Activated CD8-positive, alpha-beta memory T cell treated with anti-CD3 and anti-CD28 coated beads, Interleukin-2, amount 10 ng/mL, durations not matched to agents 7 days and 5 days (primary cell): ENCODE results near the gene DUS2. TPM values are rescaled to one million over a fixed set of nuclear protein-coding genes. Genes with fewer than 3 reads are reported as not detected.
"Not testable (repeated sequence)": the region's sequence is repeated elsewhere in the genome, so short reads cannot be mapped to it uniquely, and the experiment has no call there.

Source experiments
- ATAC-seq: fragments of 150-1000 bp; cut with Tn5 transposase; one replicate; pipeline ENCODE4 v1.10.0; 2021; ENCODE audit warnings: moderate library complexity
- CTCF ChIA-PET: fragments of 350-600 bp; sonication (Branson Sonifier 250); formaldehyde crosslinking; loops from one replicate; lab custom pipeline; 2021; ENCODE audit warnings: antibody characterized with exemption; lab: Charles Lee
- DNase-seq: peaks from one replicate; pipeline ENCODE4 v3.0.0-alpha.2; 2020
- H3K27ac Mint-ChIP-seq: one replicate; pipeline ENCODE4 v1.8.0; 2021; ENCODE audit warnings: mild to moderate bottlenecking, mixed read lengths
- H3K27me3 Mint-ChIP-seq: one replicate; pipeline ENCODE4 v1.8.0; 2021; ENCODE audit warnings: mixed read lengths
- H3K36me3 Mint-ChIP-seq: one replicate; pipeline ENCODE4 v1.8.0; 2021; ENCODE audit warnings: mild to moderate bottlenecking, mixed read lengths
- H3K4me1 Mint-ChIP-seq: one replicate; pipeline ENCODE4 v1.8.0; 2021; ENCODE audit warnings: mixed read lengths
- H3K4me3 Mint-ChIP-seq: one replicate; pipeline ENCODE4 v1.8.0; 2021; ENCODE audit warnings: mild to moderate bottlenecking, moderate library complexity, mixed read lengths
- H3K9me3 Mint-ChIP-seq: one replicate; pipeline ENCODE4 v1.8.0; 2022; ENCODE audit warnings: low read depth, mixed read lengths
- total RNA-seq, 2 experiments: library from RNA; stranded (reverse); gene quantifications; one replicate each; pipeline ENCODE4 v1.2.3, GENCODE V29; 2021

The DUS2 gene
- total RNA-seq, 2 experiments from 2014 or later, result 28.4 to 32.0 TPM

DNA sequence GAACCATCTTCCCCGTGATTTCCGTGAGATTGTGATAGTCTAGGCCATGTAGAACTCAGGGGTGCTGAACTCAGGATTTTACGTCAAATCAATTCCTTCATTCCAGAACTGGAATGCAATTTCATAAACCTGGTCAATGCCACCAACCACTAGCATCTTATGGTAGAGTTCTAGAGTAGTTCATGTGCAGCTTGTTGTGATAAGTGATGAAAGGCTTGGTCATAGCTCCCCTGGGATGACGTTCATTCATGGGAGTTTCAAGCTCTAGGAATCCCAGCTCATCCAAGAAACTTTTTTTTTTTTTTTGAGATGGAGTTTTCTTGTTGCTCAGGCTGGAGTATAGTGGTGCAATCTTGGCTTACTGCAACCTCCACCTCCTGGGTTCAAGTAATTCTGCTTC lies 20.1 kb upstream of the DUS2 start:
- Mint-ChIP-seq H3K27ac (no peak overlapping the region), H3K27me3 (no peaks in the 10 kb centered on the region), H3K36me3 (no peaks in the 10 kb centered on the region), H3K9me3 (no peaks in the 10 kb centered on the region), H3K4me1 (peaks cover 38% of the 10 kb centered on the region), H3K4me3 (no peak overlapping the region)
- ATAC-seq (no peak), DNase-seq (no peak)
- CTCF ChIA-PET, result interaction anchor here (1.2 to 1.7 kb wide), 3 partner anchors 9 to 38 kb away, joined by 5 to 7 read pairs (median 5); partner anchors contain the start of genes DDX28 and DUS2

DNA sequence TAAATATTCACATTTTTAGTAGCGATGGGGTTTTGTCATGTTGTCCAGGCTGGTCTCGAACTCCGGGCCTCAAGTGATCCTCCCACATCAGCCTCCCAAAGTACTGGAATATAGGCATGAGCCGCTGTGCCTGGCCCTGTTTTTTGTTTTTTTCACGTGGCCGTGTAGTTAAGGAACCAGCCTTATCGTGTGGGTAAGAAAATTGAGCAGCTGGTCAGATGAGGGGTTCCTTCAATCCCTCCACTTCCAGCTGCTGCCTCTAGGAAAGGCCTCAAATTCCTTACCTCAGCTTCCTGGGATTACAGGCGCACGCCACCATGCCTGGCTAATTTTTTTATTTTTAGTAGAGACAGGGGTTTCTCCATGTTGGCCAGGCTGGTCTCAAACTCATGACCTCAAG lies 17.9 kb upstream of the DUS2 start:
- no peaks in the 10 kb centered on the region for H3K36me3 Mint-ChIP-seq
- no peak overlapping the region for H3K4me3 Mint-ChIP-seq
- H3K27ac Mint-ChIP-seq, result peak overlapping the region; percentile 90
- H3K27me3 Mint-ChIP-seq, result no peaks in the 10 kb centered on the region
- DNase-seq (no peak), ATAC-seq (no peak)
- peaks cover 20% of the 10 kb centered on the region for H3K4me1 Mint-ChIP-seq
- CTCF ChIA-PET, result interaction anchor here (0.8 to 1.9 kb wide), 5 partner anchors 18 to 476 kb away, joined by 3 to 12 read pairs (median 3); partner anchors contain the start of genes DDX28 and DUS2
- H3K9me3 Mint-ChIP-seq, result no peaks in the 10 kb centered on the region

DNA sequence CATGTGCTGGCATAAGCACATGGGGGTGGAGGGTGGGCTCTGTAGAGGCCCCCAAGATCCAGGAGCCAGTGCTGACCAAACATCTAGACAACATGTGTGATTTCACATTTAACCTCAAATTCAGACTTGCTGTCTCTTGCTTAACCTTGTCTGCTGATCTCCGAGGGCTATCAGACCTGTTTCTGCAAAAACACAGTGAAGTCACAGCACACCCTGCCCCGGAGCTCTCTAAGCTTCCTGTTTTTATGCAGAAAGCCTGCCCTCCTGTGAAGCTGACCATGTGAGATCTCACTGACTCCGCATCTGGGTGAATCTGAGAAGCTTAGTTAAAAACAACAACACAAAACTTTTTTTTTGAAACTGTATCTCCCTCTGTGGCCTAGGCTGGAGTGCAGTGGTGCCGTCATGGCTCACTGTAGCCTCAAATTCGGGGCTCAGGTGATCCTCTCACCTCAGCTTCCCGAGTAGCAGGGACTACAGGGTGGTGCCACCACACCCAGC lies 17.2 kb upstream of the DUS2 start:
- CTCF ChIA-PET, result interaction anchor here (0.8 to 2.1 kb wide), 7 partner anchors 10 to 477 kb away, joined by 3 to 18 read pairs (median 3); partner anchors contain the start of genes DDX28 and DUS2
- peak; percentile 80 for ATAC-seq
- Mint-ChIP-seq H3K4me3 (no peak overlapping the region), H3K36me3 (no peaks in the 10 kb centered on the region), H3K27me3 (no peaks in the 10 kb centered on the region), H3K9me3 (no peaks in the 10 kb centered on the region), H3K4me1 (peaks cover 14% of the 10 kb centered on the region), H3K27ac (peak overlapping the region; percentile 90)
- DNase-seq, result peak; percentile 55

DNA sequence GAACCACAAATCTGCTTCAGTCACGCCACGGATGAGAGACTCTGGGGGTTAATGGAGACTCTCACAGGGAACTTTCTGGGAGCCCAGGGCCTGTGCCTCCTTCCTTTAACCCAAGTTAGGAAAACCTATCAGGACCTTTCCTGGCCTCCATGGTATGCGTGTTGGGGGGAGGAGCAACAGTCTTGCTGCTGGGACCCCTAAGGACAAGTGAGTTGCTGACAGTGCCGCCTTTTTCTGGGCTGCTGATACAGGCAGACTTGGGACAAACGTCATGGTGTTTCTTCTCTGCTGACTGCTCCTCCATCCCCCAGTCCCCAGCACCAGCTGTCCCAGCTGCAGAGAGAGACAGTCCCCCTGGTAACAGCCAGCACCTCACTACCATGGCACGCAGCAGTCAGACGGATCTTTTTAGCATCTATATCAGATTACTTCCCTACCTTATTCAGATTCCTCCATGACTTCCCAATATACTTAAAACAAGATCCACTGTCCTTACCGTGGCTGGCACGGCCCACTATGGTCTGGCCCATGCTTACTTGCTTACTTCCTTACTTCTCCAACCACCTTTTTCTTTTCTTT lies 13.8 kb upstream of the DUS2 start:
- no peaks in the 10 kb centered on the region for H3K36me3 Mint-ChIP-seq
- H3K27me3 Mint-ChIP-seq, result no peaks in the 10 kb centered on the region
- H3K4me3 Mint-ChIP-seq, result no peak overlapping the region
- DNase-seq, result no peak
- CTCF ChIA-PET, result interaction anchor here (0.9 to 1.5 kb wide), 2 partner anchors 13 to 75 kb away, joined by 3 read pairs; partner anchors contain the start of genes DDX28 and DUS2
- H3K9me3 Mint-ChIP-seq, result no peaks in the 10 kb centered on the region
- H3K4me1 Mint-ChIP-seq, result peaks cover 17% of the 10 kb centered on the region
- no peak overlapping the region for H3K27ac Mint-ChIP-seq
- ATAC-seq, result no peak

DNA sequence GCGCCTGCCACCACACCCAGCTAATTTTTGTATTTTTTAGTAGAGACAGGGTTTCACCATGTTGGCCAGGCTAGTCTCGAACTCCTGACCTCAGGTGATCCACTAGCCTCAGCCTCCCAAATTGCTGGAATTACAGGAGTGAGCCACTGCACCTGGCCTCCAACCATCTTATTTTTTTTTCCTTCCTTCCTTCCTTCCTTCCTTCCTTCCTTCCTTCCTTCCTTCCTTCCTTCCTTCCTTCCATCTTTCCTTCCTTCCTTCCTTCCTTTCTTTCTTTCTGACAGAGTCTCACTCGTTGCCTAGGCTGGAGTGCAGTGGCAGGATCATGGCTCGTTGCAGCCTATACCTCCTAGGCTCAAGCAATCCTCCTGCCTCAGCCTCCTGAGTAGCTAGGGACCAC lies 13.2 kb upstream of the DUS2 start:
- CTCF ChIA-PET, H3K4me3 Mint-ChIP-seq, H3K36me3 Mint-ChIP-seq, H3K27me3 Mint-ChIP-seq, DNase-seq, H3K27ac Mint-ChIP-seq, ATAC-seq, H3K9me3 Mint-ChIP-seq: not testable (repeated sequence)
- H3K4me1 Mint-ChIP-seq, result peaks cover 17% of the 10 kb centered on the region

DNA sequence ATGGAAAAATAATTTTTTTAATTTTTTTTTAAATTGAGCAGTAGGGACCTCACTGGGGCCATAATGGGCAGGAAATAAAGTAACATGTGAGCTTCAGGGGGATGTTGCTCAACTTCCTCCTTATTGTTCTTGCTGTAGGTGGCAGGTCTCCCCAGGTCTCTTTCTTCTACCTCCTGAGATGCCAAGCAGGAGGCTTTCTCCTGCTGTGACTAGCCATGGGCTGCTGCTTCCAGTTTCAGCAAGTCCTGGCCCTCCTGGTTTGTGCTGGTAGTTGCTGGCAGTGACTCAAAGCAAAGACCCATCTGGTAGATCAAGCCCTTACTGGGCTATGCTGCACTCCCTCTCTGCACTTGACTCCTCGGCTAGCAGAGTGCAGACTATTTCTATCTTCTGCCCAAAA lies 9.6 kb upstream of the DUS2 start:
- CTCF ChIA-PET, result interaction anchor here (1.4 kb wide), 1 partner anchor 28 kb away, joined by 5 read pairs; no protein-coding TSS in a partner anchor
- DNase-seq, result no peak
- peak; percentile 27 for ATAC-seq
- Mint-ChIP-seq H3K27me3 (no peaks in the 10 kb centered on the region), H3K4me3 (no peak overlapping the region), H3K4me1 (peaks cover 5% of the 10 kb centered on the region), H3K9me3 (no peaks in the 10 kb centered on the region), H3K27ac (no peak overlapping the region), H3K36me3 (no peaks in the 10 kb centered on the region)

DNA sequence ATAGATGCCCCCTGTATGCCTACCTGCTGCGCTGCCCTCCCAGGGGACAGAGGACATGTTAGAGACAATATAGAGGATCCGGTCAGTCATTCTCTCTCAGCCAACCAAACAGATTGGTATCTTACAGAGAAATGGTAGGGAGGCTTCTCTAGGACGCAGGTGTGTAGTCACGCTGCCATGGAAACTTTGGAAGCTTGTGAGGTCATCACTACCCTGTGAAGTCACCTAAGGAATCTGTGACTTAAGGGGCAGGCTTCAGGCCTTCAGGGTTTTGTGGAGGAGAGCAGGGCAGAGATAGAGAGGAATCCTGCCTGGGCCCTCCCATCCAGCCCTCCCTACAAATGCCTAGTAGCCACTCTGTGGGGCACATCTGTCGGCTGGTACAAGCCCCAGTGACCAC lies 7.4 kb upstream of the DUS2 start, which contains the start of gene DPEP2NB:
Gene DPEP2NB, minus strand, starts transcription at position 231 of the 400 bp plus-strand sequence. Its CDS starts 141 bp downstream, at position 90.
- H3K4me1 Mint-ChIP-seq, result peaks cover 5% of the 10 kb centered on the region
- no peaks in the 10 kb centered on the region for H3K27me3 Mint-ChIP-seq
- CTCF ChIA-PET, result interaction anchor here (0.7 to 1.1 kb wide), 4 partner anchors 12 to 80 kb away, joined by 3 to 5 read pairs (median 3); no protein-coding TSS in a partner anchor
- H3K9me3 Mint-ChIP-seq, result no peaks in the 10 kb centered on the region
- no peaks in the 10 kb centered on the region for H3K36me3 Mint-ChIP-seq
- ATAC-seq (no peak), DNase-seq (no peak)
- H3K4me3 Mint-ChIP-seq, result no peak within 1 kb of the TSS
- H3K27ac Mint-ChIP-seq, result no peak within 1 kb of the TSS

DNA sequence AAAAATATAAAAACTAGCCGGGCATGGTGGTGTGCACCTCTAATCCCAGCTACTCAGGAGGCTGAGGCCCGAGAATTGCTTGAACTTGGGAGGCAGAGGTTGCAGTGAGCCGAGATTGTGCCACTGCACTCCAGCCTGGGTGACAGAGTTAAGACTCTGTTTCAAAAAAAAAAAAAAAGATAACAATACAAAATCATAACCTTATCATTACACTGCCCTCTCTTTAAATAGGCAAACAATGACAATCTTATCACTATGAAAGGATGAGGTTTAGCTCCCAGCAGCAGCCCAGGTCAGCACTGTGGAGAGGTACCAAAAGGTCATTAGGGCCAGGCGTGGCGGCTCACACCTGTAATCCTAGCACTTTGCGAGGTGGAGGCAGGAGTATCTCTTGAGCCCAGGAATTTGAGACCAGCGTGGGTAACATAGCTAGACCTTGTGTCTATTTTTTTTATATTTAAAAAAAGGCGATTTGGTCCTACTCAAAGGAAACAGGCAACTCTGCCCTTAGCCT lies 3.9 kb upstream of the DUS2 start:
- H3K9me3 Mint-ChIP-seq, result no peaks in the 10 kb centered on the region
- CTCF ChIA-PET, result no interaction called here

DNA sequence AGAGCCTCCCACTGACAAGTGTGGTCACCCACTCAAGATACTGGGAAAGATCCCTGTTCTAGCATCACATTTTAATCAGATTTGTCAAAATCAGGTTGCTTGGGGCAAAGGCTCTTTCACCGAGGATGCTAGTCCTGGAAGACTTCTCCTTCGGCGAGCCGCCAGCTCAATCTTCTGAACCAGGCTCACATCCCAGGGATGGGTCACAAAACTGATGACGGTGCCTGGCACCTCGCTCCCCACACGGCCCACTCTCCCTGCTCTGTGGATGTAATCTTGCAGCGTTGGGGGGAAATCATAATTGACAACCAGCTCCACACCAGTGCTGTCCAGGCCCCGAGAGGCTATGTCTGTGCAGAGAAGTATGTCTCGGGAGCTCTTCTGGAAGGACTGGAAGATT lies 1.6 kb upstream of the DUS2 start:
- no peak overlapping the region for H3K27ac Mint-ChIP-seq
- ATAC-seq, result no peak
- CTCF ChIA-PET, result interaction anchor here (0.8 to 4.1 kb wide), 7 partner anchors 13 to 205 kb away, joined by 3 to 20 read pairs (median 4); no protein-coding TSS in a partner anchor

More for the DNA sequence above, 3.9 kb upstream of the DUS2 start:
- Mint-ChIP-seq H3K27me3 (no peaks in the 10 kb centered on the region), H3K4me3 (no peak overlapping the region), H3K36me3 (peaks cover 13% of the 10 kb centered on the region), H3K27ac (no peak overlapping the region), H3K4me1 (peaks cover 25% of the 10 kb centered on the region)
- DNase-seq, result no peak
- ATAC-seq, result no peak

DNA sequence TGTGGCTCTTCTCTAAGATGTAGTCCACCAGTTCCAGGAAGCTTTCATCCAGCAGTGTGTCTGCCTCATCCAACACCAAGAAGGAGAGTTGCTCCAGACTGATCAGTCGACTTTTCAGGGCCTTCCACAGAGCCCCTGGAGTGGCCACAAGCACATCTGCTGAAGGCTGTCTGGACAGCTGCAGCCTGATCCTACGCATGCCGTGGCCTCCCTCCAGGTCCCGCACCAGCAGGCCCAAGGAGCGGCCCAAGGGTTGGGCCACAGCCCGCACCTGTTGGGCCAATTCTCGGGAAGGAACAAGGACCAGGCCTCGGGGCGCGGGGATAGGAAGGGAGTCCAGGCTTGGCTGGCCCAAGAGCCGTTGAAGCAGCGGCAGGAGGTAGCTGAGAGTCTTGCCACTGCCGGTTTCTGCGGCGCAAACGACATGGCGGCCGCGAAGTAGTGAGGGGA lies 781 bp upstream of the DUS2 start:
- Mint-ChIP-seq H3K27ac (peak overlapping the region; percentile 91), H3K9me3 (no peaks in the 10 kb centered on the region), H3K4me1 (peaks cover 36% of the 10 kb centered on the region), H3K4me3 (peak overlapping the region; percentile 93), H3K27me3 (no peaks in the 10 kb centered on the region), H3K36me3 (peaks cover 21% of the 10 kb centered on the region)
- peak; percentile 3 for ATAC-seq
- no peak for DNase-seq
- CTCF ChIA-PET, result interaction anchor here (0.5 to 4.1 kb wide), 12 partner anchors 14 to 1508 kb away, joined by 3 to 20 read pairs (median 4); partner anchors contain the start of gene DPEP3

More for the DNA sequence above, 1.6 kb upstream of the DUS2 start:
- DNase-seq, result no peak
- Mint-ChIP-seq H3K9me3 (no peaks in the 10 kb centered on the region), H3K27me3 (no peaks in the 10 kb centered on the region), H3K4me3 (peak overlapping the region; percentile 93), H3K4me1 (peaks cover 36% of the 10 kb centered on the region), H3K36me3 (peaks cover 17% of the 10 kb centered on the region)

DNA sequence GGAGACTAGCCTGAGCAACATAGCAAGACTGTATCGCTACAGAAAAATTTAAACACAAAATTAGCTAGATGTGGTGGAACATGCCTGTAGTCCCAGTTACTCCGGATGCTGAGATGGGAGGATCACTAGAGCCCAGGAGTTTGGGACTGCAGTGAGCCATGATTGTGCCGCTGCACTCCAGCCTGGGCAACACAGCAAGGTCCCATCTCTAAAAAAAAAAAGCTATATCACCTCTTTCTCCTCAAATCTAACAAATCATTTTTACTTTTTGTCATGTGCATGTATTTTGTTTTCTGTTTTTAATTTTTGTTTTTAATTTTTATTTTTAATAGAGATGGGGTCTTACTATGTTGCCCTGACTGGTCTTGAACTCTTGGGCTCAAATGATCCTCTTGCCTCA lies 5.9 kb downstream of the DUS2 start:
- Mint-ChIP-seq H3K36me3 (peaks cover 20% of the 10 kb centered on the region), H3K27me3 (no peaks in the 10 kb centered on the region), H3K4me3 (no peak overlapping the region), H3K9me3 (no peaks in the 10 kb centered on the region), H3K27ac (no peak overlapping the region), H3K4me1 (peaks cover 33% of the 10 kb centered on the region)
- CTCF ChIA-PET, result interaction anchor here (1.0 to 3.5 kb wide), 5 partner anchors 12 to 212 kb away, joined by 3 to 20 read pairs (median 3); no protein-coding TSS in a partner anchor
- ATAC-seq, result no peak
- no peak for DNase-seq

DNA sequence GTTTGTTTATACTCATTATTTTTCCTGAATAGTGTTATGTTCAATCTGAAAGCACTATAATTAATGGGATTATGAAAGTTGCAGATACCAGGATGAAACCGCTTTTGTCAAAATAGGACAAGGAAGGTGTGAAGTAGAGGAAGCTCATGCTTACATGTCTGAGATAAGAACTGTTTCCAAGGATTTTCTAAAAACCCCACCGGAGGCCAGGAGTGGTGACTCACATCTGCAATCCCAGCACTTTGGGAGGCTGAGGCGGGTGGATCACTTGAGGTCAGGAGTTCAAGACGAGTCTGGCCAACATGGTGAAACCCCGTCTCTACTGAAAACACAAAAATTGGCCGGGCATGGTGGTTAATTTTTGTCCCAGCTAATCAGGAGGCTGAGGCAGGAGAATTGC lies 7.0 kb downstream of the DUS2 start:
- not testable (repeated sequence) for H3K4me3 Mint-ChIP-seq, H3K27ac Mint-ChIP-seq, DNase-seq, H3K9me3 Mint-ChIP-seq, H3K27me3 Mint-ChIP-seq, ATAC-seq
- H3K36me3 Mint-ChIP-seq, result peaks cover 23% of the 10 kb centered on the region
- peaks cover 32% of the 10 kb centered on the region for H3K4me1 Mint-ChIP-seq
- CTCF ChIA-PET, result interaction anchor here (1.2 to 3.5 kb wide), 2 partner anchors 11 to 146 kb away, joined by 3 to 20 read pairs; no protein-coding TSS in a partner anchor

DNA sequence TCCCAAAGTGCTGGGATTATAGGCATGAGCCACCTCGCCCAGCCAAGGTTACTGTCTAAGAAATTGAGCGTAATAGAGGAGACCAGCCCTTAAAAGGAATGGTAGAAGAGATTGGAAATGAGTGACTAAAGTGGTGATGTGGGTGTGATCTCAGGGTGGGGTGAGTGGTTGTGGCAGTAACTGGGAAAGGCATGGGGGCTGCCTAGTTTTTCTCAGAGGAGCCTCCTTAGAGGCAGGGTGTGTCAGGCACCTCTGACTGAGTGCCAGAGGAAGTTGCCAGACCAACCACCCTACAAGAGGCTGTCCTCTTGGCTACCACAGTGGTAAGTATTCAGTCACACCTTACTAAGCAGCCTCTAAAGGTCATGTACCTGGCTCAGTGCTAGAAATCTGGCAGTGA lies 8.9 kb downstream of the DUS2 start:
- Mint-ChIP-seq H3K36me3 (peaks cover 22% of the 10 kb centered on the region), H3K27ac (peak overlapping the region; percentile 74), H3K27me3 (no peaks in the 10 kb centered on the region), H3K9me3 (no peaks in the 10 kb centered on the region), H3K4me1 (peaks cover 34% of the 10 kb centered on the region), H3K4me3 (no peak overlapping the region)
- DNase-seq (peak; percentile 66), ATAC-seq (peak; percentile 86)
- CTCF ChIA-PET, result interaction anchor here (1.0 to 2.2 kb wide), 3 partner anchors 9 to 148 kb away, joined by 3 to 7 read pairs (median 3); no protein-coding TSS in a partner anchor
